Activated CD4-positive, alpha-beta T cell treated with anti-CD3 and anti-CD28 coated beads for 36 hours (primary cell): Measurements from ENCODE around the gene ACOT7. TPM values are rescaled to one million over a fixed set of nuclear protein-coding genes. Genes with fewer than 3 reads are reported as not detected.
"Not testable (repeated sequence)": the region's sequence is repeated elsewhere in the genome, so short reads cannot be mapped to it uniquely, and the experiment has no call there.

Source experiments
- ATAC-seq: fragments of 200-7000 bp; cut with Tn5 transposase; one replicate; pipeline ENCODE4 v1.10.0; 2021; ENCODE audit warnings: mild to moderate bottlenecking, moderate library complexity
- CTCF ChIA-PET: fragments of 350-600 bp; sonication (Branson Sonifier 250); formaldehyde crosslinking; loops from one replicate; lab custom pipeline; 2021; ENCODE audit warnings: antibody characterized with exemption; lab: Charles Lee
- POLR2A ChIA-PET: fragments of 350-600 bp; sonication (Branson Sonifier 250); formaldehyde crosslinking; loops from one replicate; lab custom pipeline; 2021; ENCODE audit warnings: antibody characterized with exemption, inconsistent platforms; lab: Charles Lee
- DNase-seq: peaks from one replicate; pipeline ENCODE4 v3.0.0-alpha.2; 2020
- H3K27ac Mint-ChIP-seq: one replicate; pipeline ENCODE4 v1.8.0; 2021; ENCODE audit warnings: mixed read lengths
- H3K27me3 Mint-ChIP-seq: one replicate; pipeline ENCODE4 v1.8.0; 2021; ENCODE audit warnings: mixed read lengths
- H3K36me3 Mint-ChIP-seq: one replicate; pipeline ENCODE4 v1.8.0; 2021; ENCODE audit warnings: low read depth, mixed read lengths
- H3K4me1 Mint-ChIP-seq: one replicate; pipeline ENCODE4 v1.8.0; 2021; ENCODE audit warnings: mixed read lengths
- H3K4me3 Mint-ChIP-seq: one replicate; pipeline ENCODE4 v1.8.0; 2021; ENCODE audit warnings: mild to moderate bottlenecking, moderate library complexity, mixed read lengths
- H3K9me3 Mint-ChIP-seq: one replicate; pipeline ENCODE4 v1.8.0; 2021; ENCODE audit warnings: low read depth, mixed read lengths
- intact Hi-C, 2 experiments: fragments of 100-400 bp; cut with DNase I in 1 of 2; cut with micrococcal nuclease in 1 of 2; formaldehyde crosslinking; loops; one replicate each; pipeline versions ENCODE4 v1.14.2 to v1.15.1; 2022 to 2024; cut with DNase I, micrococcal nuclease
- total RNA-seq, 2 experiments: library from RNA; stranded (reverse); gene quantifications; one replicate each; pipeline ENCODE4 v1.2.3, GENCODE V29; 2021

The ACOT7 gene
- total RNA-seq, 2 experiments from 2014 or later, result 93.8 to 99.2 TPM

DNA sequence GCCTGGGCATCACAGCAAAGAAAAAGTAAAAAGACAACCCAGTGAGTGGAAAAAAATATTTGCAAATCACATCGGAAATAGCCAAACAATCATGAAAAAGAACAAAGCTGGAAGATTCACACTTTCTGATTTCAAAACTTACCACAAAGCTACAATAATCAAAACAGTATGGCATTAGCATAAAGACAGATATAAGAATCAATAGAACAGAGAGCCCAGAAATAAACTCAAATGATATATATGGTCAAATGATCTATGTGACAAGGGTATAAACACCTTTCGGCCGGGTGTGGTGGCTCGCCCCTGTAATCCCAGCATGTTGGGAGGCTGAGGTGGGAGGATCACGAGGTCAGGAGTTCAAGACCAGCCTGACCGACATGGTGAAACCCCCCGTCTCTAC lies 13.5 kb downstream of the ACOT7 start:
- POLR2A ChIA-PET, result no interaction called here
- no peak for DNase-seq
- Mint-ChIP-seq H3K27me3 (no peaks in the 10 kb centered on the region), H3K27ac (no peak overlapping the region), H3K36me3 (peaks cover 2% of the 10 kb centered on the region), H3K4me1 (no peaks in the 10 kb centered on the region), H3K9me3 (no peaks in the 10 kb centered on the region), H3K4me3 (no peak overlapping the region)
- CTCF ChIA-PET, result interaction anchor here (1.0 to 1.8 kb wide), 3 partner anchors 13 to 58 kb away, joined by 3 to 8 read pairs (median 4); no protein-coding TSS in a partner anchor
- no peak for ATAC-seq
- intact Hi-C loops, result no loop called here

DNA sequence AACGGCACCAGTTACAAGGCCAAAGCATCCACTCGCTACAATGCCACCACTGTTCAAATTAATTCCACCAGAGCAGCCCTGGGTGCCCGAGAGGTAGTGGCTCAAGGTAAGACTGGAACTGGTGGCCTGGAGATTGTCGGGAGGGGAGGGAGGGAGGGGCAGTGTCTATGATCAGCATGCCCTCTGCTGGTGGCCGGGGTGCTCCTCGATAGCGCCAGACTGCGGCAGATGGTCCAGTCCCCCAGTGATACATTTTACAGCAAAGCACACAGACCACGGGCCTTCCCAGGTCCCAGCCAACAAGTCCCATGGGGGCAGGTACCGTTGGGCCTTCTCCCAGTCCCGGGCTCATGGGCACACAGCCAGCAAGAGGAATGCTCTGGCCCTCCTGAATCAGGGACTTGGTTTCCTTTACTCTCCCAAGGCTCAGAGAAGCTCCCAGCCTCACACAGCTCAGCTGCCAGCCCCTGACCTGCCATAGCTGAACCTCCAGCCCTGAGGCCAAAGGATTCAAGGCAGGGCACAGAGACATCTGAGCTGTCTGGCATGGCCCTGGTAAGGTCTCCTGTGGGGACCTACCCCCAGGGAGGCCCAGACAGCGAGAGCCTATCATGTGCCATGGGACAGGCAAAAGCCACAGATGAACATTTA lies 15.3 kb downstream of the ACOT7 start:
- Mint-ChIP-seq H3K4me1 (no peaks in the 10 kb centered on the region), H3K9me3 (no peaks in the 10 kb centered on the region), H3K4me3 (no peak overlapping the region), H3K27me3 (no peaks in the 10 kb centered on the region), H3K27ac (no peak overlapping the region), H3K36me3 (no peaks in the 10 kb centered on the region)
- intact Hi-C loops, result no loop called here
- ChIA-PET CTCF (interaction anchor here (1.3 to 1.4 kb wide), 2 partner anchors 15 to 20 kb away, joined by 4 read pairs; no protein-coding TSS in a partner anchor), POLR2A (no interaction called here)
- DNase-seq (peak; percentile 26), ATAC-seq (no peak)

DNA sequence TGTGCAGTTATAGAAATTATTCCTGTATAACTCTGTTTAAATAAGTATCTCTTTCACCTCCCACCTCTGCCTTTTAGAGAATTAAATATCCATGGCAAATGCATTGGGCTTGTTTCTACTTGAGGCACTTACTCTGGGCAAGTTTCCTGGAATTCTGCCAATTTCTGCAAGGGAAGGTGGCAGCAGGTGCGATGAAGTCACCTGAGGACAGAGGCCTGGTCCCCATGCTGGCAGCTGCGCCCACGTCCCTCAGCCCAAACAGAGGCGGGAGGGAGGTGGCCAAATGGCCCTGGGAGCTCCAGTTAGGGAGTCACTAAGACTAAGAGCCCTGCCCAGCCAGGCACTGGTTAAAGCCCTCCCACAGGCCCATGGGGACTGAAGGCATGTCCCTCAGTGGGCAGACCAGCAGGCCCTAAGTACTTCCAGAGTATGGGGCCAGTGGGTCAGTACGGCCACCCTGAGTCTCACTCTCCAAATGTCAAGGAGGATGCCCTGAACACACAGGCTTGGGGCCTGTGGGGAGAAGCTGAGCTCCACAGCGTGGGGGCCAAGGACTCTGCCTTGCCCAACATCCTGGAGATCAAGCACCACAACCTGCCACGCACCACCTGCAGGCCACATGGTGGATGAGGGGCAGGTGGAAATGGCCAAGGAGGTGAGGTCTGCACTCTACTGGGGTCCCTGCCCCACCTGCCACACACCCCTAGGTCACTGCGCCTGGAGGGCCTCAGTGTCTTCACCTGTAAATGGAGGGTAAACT lies 19.4 kb downstream of the ACOT7 start:
- no peak for DNase-seq
- ChIA-PET CTCF (interaction anchor here (1.5 kb wide), 1 partner anchor 10 kb away, joined by 6 read pairs; no protein-coding TSS in a partner anchor), POLR2A (no interaction called here)
- Mint-ChIP-seq H3K9me3 (no peaks in the 10 kb centered on the region), H3K27ac (no peak overlapping the region), H3K4me3 (no peak overlapping the region), H3K4me1 (no peaks in the 10 kb centered on the region), H3K27me3 (no peaks in the 10 kb centered on the region), H3K36me3 (no peaks in the 10 kb centered on the region)
- ATAC-seq, result no peak
- intact Hi-C loops, result no loop called here

DNA sequence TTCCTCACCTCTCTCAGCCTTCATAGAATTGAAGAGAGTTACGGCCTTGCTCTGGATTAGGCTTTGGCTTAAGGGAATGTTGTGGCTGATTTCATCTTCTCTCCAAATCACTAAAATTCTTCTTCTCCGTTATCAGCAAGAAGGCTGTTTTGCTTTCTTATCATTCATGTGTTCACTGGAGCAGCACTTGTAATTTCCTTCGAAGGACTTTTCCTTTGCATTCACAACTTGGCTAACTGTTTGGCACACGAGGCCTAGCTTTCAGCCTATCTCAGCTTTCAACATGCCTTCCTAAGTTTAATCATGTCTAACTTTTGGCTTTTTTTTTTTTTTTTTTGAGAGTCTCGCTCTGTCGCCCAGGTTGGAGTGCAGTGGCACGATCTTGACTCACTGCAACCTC lies 21.3 kb downstream of the ACOT7 start:
- H3K9me3 Mint-ChIP-seq, H3K27me3 Mint-ChIP-seq, H3K4me1 Mint-ChIP-seq, POLR2A ChIA-PET, H3K36me3 Mint-ChIP-seq, H3K4me3 Mint-ChIP-seq, ATAC-seq, intact Hi-C loops, H3K27ac Mint-ChIP-seq, DNase-seq: not testable (repeated sequence)
- CTCF ChIA-PET, result interaction anchor here (0.6 to 1.7 kb wide), 6 partner anchors 12 to 361 kb away, joined by 3 to 4 read pairs (median 4); no protein-coding TSS in a partner anchor

DNA sequence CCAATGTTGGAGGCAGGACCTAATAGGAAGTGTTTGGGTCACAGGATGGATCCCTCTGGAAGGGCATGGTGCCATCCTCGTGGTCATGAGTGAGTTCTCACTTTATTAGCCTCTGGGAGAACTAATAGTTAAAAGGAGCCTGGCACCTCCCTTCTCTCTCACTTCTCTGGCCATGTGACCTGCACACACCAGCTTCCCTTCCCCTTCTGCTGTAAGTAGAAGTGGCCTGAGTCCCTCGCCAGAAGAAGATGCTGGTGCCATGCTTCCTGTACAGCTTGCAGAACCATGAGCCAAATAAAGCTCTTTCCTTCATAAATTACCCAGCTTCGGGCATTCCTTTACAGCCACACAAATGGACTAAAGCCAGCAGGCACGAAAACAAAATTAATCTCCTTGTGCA lies 23.6 kb downstream of the ACOT7 start:
- ATAC-seq (no peak), DNase-seq (no peak)
- POLR2A ChIA-PET, result interaction anchor here (0.6 kb wide), 1 partner anchor 126 kb away, joined by 5 read pairs; no protein-coding TSS in a partner anchor
- Mint-ChIP-seq H3K27me3 (no peaks in the 10 kb centered on the region), H3K4me3 (no peak overlapping the region), H3K27ac (no peak overlapping the region), H3K4me1 (peaks cover 10% of the 10 kb centered on the region), H3K36me3 (peaks cover 3% of the 10 kb centered on the region), H3K9me3 (peaks cover 2% of the 10 kb centered on the region)
- intact Hi-C loops, result no loop called here
- CTCF ChIA-PET, result no interaction called here

DNA sequence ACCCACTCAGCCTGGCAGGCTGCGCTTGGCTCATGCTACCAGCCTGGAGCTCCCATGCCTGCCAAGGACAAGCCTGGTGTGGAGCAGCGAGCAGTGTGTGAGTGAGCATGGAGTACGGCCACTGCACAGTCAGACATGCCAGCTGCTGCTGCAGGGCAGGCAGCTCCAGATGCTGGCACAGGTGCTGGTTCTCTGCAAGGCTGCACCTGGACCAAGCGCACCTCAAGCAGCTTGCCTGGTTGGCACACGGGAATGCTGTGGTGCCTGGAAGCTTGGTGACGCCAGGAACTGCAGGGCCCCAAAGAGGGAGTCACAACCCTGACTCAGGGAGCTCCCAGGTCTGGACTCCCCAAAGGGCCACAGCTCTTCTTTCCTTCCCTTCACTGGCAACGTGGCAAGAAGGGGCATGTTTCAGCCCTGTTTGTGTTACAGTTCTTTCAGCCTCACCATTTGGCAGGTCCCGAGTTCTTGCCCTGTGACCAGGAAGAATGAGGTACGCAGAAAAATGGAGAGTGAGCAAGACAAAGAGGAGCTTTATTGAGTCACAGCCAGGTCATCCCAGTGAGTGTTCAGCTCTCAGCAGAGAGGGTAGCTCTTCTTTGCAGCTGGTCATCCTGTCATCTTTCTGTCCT lies 26.1 kb downstream of the ACOT7 start:
- no peak overlapping the region for H3K27ac Mint-ChIP-seq
- no peak overlapping the region for H3K4me3 Mint-ChIP-seq
- no peaks in the 10 kb centered on the region for H3K27me3 Mint-ChIP-seq
- intact Hi-C loops, result no loop called here
- ChIA-PET POLR2A (interaction anchor here (0.8 kb wide), 1 partner anchor 17 kb away, joined by 3 read pairs; no protein-coding TSS in a partner anchor), CTCF (interaction anchor here (0.8 to 1.4 kb wide), 4 partner anchors 12 to 58 kb away, joined by 3 to 4 read pairs (median 3); no protein-coding TSS in a partner anchor)
- ATAC-seq (no peak), DNase-seq (no peak)
- peaks cover 6% of the 10 kb centered on the region for H3K36me3 Mint-ChIP-seq
- peaks cover 26% of the 10 kb centered on the region for H3K4me1 Mint-ChIP-seq
- peaks cover 2% of the 10 kb centered on the region for H3K9me3 Mint-ChIP-seq

DNA sequence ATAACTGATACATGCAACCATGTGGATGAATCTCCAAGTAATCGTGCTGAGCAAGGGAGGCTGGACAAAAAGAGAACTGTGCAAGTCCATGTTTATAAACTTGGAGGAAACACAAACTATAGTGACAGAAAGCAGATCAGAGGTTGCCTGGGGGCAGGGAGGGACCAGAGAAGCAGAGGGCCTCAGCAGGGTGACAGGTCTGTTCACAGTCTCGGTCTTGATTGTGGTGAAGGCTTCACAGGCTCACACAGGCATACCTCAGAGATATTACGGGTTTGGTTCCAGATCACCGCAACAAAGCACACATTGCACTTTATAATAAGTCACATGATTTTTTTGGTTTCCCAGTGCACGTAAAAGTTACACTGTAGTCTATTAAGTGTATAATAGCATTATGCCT lies 28.5 kb downstream of the ACOT7 start:
- CTCF ChIA-PET, result no interaction called here
- Mint-ChIP-seq H3K4me1 (peaks cover 38% of the 10 kb centered on the region), H3K9me3 (peaks cover 2% of the 10 kb centered on the region), H3K27me3 (no peaks in the 10 kb centered on the region), H3K27ac (peak overlapping the region; percentile 64), H3K4me3 (peak overlapping the region; percentile 1), H3K36me3 (peaks cover 6% of the 10 kb centered on the region)
- DNase-seq, result peak; percentile 68
- POLR2A ChIA-PET, result no interaction called here
- intact Hi-C loops, result loop anchor here in 1 of 2 experiments (1.0 kb wide), 1 partner anchor 28 kb away; the partner anchor contains the start of gene ACOT7
- peak; percentile 98 for ATAC-seq

DNA sequence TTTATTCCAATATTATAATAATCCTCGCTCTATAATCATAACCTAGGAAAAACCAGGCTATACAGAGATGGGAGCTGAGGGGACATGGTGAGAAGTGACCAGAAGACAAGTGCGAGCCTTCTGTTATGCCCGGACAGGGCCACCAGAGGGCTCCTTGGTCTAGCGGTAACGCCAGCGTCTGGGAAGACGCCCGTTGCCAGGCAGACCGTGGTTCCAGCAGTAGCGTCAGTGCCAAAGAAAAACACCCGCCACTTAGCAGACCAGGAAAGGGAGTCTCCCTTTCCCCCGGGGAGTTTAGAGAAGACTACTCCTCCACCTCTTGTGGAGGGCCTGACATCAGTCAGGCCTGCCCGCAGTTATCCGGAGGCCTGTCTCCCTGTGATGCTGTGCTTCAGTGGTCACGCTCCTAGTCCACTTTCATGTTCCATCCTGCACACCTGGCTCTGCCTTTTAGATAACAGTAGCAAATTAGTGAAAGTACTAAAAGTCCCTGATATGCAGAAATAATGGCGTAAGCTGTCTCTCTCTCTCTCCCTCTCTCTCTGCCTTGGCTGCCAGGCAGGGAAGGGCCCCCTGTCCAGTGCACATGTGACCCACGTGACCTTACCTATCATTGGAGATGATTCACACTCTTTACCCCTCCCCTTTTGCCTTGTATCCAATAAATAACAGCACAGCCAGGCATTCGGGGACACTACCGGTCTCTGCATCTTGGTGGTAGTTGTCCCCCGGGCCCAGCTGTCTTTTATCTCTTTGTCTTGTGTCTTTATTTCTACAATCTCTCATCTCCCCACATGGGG lies 30.3 kb downstream of the ACOT7 start:
- H3K27me3 Mint-ChIP-seq, H3K9me3 Mint-ChIP-seq, ATAC-seq, H3K27ac Mint-ChIP-seq, H3K36me3 Mint-ChIP-seq, intact Hi-C loops, POLR2A ChIA-PET, H3K4me3 Mint-ChIP-seq: not testable (repeated sequence)
- CTCF ChIA-PET, result interaction anchor here (0.9 to 3.2 kb wide), 8 partner anchors 15 to 86 kb away, joined by 3 to 9 read pairs (median 4); no protein-coding TSS in a partner anchor
- DNase-seq, result peak; percentile 54
- H3K4me1 Mint-ChIP-seq, result peaks cover 54% of the 10 kb centered on the region

DNA sequence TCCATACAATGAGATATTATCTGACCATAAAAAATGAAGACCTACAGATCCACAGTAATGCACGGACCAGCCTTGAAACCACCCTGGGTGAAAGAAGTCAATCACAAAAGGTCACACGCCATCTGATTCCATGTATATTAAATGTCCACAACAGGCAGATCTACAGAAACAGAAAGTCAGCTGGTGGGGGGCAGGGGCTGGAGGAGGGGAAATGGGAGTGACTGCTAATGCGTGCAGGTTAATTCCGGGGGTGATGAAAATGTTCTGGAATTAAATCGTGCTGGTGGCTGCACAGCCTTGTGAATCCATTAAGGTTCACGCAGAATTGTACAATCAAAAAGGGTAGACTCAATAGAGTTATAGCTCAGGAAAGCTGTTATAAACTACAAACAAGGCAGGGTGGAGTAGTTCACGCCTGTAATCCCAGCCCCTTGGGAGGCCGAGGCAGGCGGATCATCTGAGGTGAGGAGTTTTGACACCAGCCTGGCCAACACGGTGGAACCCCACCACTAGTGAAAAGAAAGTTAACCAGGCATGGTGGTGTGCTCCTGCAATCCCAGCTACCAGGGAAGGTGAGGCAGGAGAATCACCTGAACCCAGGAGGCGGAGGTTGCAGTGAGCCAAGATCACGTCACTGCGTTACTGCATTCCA lies 32.3 kb downstream of the ACOT7 start:
- H3K4me1 Mint-ChIP-seq, result peaks cover 66% of the 10 kb centered on the region
- CTCF ChIA-PET, result interaction anchor here (0.6 to 3.3 kb wide), 6 partner anchors 13 to 115 kb away, joined by 3 to 14 read pairs (median 3); no protein-coding TSS in a partner anchor

DNA sequence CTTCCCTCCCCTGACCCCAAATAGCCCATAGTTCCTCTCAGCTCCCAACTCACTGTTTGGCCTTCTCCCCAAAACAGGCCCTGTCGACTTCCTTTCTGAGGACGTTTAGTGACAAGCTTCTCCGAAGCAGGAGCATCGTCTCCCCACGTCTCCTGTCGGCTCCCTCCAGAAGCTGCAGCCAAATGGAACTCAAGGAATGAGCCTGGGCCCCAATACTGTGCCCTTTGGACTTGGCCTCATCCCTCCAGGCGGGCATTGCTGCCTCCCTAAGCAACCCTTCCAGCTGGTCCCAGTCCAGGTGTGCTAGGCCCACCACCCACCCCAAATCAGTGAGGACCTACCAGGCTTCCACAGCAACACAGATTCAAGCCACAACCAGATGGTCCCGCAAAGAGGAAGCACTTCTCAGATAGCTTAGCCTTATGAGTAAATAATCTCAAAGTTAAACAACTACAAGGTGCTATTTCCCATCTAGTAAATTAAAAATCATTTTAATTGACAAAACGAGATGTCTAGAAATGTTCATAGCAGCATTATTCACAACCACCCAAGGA lies 33.0 kb downstream of the ACOT7 start:
- Mint-ChIP-seq H3K27me3 (no peaks in the 10 kb centered on the region), H3K36me3 (peaks cover 3% of the 10 kb centered on the region), H3K4me1 (peaks cover 63% of the 10 kb centered on the region), H3K4me3 (no peak overlapping the region), H3K9me3 (no peaks in the 10 kb centered on the region), H3K27ac (peak overlapping the region; percentile 65)
- ChIA-PET POLR2A (interaction anchor here (1.4 kb wide), 1 partner anchor 12 kb away, joined by 3 read pairs; no protein-coding TSS in a partner anchor), CTCF (interaction anchor here (0.6 to 3.3 kb wide), 5 partner anchors 12 to 114 kb away, joined by 3 to 14 read pairs (median 3); no protein-coding TSS in a partner anchor)
- ATAC-seq, result no peak
- intact Hi-C loops, result no loop called here
- no peak for DNase-seq

More for the DNA sequence above, 32.3 kb downstream of the ACOT7 start:
- DNase-seq (no peak), ATAC-seq (no peak)
- H3K4me3 Mint-ChIP-seq, result no peak overlapping the region
- POLR2A ChIA-PET, result interaction anchor here (1.4 kb wide), 1 partner anchor 13 kb away, joined by 3 read pairs; no protein-coding TSS in a partner anchor
- H3K36me3 Mint-ChIP-seq, result peaks cover 3% of the 10 kb centered on the region
- no peaks in the 10 kb centered on the region for H3K9me3 Mint-ChIP-seq
- H3K27me3 Mint-ChIP-seq, result no peaks in the 10 kb centered on the region
- intact Hi-C loops, result no loop called here
- H3K27ac Mint-ChIP-seq, result peak overlapping the region; percentile 65
